ENCODE results near the gene ZNF276. TPM values are rescaled to one million over a fixed set of nuclear protein-coding genes. Genes with fewer than 3 reads are reported as not detected.

ZNF276 gene
- polyA plus RNA-seq, 3 donors = 2.2 to 54.5 (median 3.2) TPM

- DNase-seq = no peak
- Mint-ChIP-seq H3K27me3 (ENCODE audit: low read depth in 3 of 3) (peaks cover 0 to 1% (median 0%) of the 10 kb centered on the region in 3 donors), H3K36me3 (peaks cover 57 to 77% of the 10 kb centered on the region in 2 donors), H3K4me3 (no peak overlapping the region), H3K9me3 (no peaks in the 10 kb centered on the region), H3K4me1 (peaks cover 11% of the 10 kb centered on the region), H3K27ac (peak overlapping the region in 1 of 7 donors; percentile 59)
- no peak overlapping the region for H3K4me2 ChIP-seq (replicated peaks; ENCODE audit: extremely low read depth, low read length, poor library complexity, severe bottlenecking)
- H3K79me2 ChIP-seq (ENCODE audit: insufficient read depth, low read length) = no peaks in the 10 kb centered on the region
- H3K4me1 ChIP-seq (ENCODE audit: control insufficient read depth in 1 of 2, insufficient read depth in 2 of 2, low read length in 2 of 2) = peaks cover 9 to 13% of the 10 kb centered on the region in 2 donors
- no peak overlapping the region for H3K9ac ChIP-seq (ENCODE audit: insufficient read depth, low read length, poor library complexity, severe bottlenecking)
- WGBS (ENCODE audit: insufficient coverage) = 92% methylated on average over 14 of the region's 15 CpGs
- intact Hi-C loops (cut with micrococcal nuclease) = no loop called here
- no peaks in the 10 kb centered on the region for H3K9me3 ChIP-seq (replicated peaks in 1 of 2; ENCODE audit: control insufficient read depth in 1 of 2, insufficient read depth in 1 of 2, low read length in 2 of 2)
- no peak overlapping the region for H2AFZ ChIP-seq (ENCODE audit: insufficient read depth, low read depth, low read length, poor library complexity, severe bottlenecking)
- H3K27me3 ChIP-seq (ENCODE audit: control insufficient read depth in 2 of 2, insufficient read depth in 2 of 2, low read length in 2 of 2) = no peaks in the 10 kb centered on the region
- H3K4me3 ChIP-seq (replicated peaks in 1 of 3; ENCODE audit: low read depth in 2 of 3, low read length in 3 of 3) = no peak overlapping the region
- no peak for TF ChIP-seq CTCF (IDR thresholded peaks at IDR 0.05)
- peaks cover 20% of the 10 kb centered on the region for H4K20me1 ChIP-seq (ENCODE audit: insufficient read depth, low read length)
- no peak overlapping the region for H3K27ac ChIP-seq (ENCODE audit: low read depth in 1 of 2, low read length in 2 of 2)
- H3K36me3 ChIP-seq (replicated peaks in 1 of 2; ENCODE audit: control insufficient read depth in 1 of 2, insufficient read depth in 2 of 2, low read length in 2 of 2) = peaks cover 39 to 77% of the 10 kb centered on the region in 2 donors
Measured at GRCh38 chr16:89746043-89746442, 24.7 kb downstream of the ZNF276 start.

DNA sequence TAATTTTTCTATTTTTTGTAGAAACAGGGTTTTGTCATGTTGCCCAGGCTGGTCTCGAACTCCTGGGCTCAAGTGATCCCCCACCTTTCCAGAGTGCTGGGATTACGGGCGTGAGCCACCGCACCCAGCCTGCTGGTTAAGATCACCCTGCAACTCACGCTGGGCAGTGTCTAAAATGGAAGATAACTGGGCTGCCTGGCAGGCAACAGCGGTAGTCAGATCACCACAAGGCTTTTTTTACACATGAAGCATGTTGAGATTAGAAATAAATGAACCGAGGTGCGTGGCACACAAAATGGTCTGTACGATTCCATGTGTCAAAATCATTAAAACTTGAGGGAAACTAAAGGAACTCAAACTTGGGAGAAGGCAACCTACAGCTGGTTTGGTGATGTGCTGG is 26.7 kb downstream of the ZNF276 start:
- Histone ChIP-seq H3K4me3 (replicated peaks in 1 of 3; ENCODE audit: low read depth in 2 of 3, low read length in 3 of 3) (no peak overlapping the region), H3K27me3 (ENCODE audit: control insufficient read depth in 2 of 2, insufficient read depth in 2 of 2, low read length in 2 of 2) (no peaks in the 10 kb centered on the region), H3K27ac (ENCODE audit: low read depth in 1 of 2, low read length in 2 of 2) (no peak overlapping the region), H3K9me3 (replicated peaks in 1 of 2; ENCODE audit: control insufficient read depth in 1 of 2, insufficient read depth in 1 of 2, low read length in 2 of 2) (no peaks in the 10 kb centered on the region), H3K36me3 (replicated peaks in 1 of 2; ENCODE audit: control insufficient read depth in 1 of 2, insufficient read depth in 2 of 2, low read length in 2 of 2) (peaks cover 28 to 70% of the 10 kb centered on the region in 2 donors), H4K20me1 (ENCODE audit: insufficient read depth, low read length) (peaks cover 6% of the 10 kb centered on the region), H3K4me2 (replicated peaks; ENCODE audit: extremely low read depth, low read length, poor library complexity, severe bottlenecking) (no peak overlapping the region), H3K4me1 (ENCODE audit: control insufficient read depth in 1 of 2, insufficient read depth in 2 of 2, low read length in 2 of 2) (peaks cover 9 to 13% of the 10 kb centered on the region in 2 donors), H3K79me2 (ENCODE audit: insufficient read depth, low read length) (no peaks in the 10 kb centered on the region), H2AFZ (ENCODE audit: insufficient read depth, low read depth, low read length, poor library complexity, severe bottlenecking) (no peak overlapping the region), H3K9ac (ENCODE audit: insufficient read depth, low read length, poor library complexity, severe bottlenecking) (no peak overlapping the region)
- H3K4me1 Mint-ChIP-seq = peaks cover 11% of the 10 kb centered on the region
- DNase-seq = no peak
- H3K27me3 Mint-ChIP-seq (ENCODE audit: low read depth in 3 of 3) = peaks cover 0 to 1% (median 0%) of the 10 kb centered on the region in 3 donors
- no peak for TF ChIP-seq CTCF (IDR thresholded peaks at IDR 0.05)
- intact Hi-C loops (cut with micrococcal nuclease) = no loop called here
- H3K4me3 Mint-ChIP-seq = no peak overlapping the region
- WGBS (ENCODE audit: insufficient coverage) = 98% methylated on average over 8 of the region's 9 CpGs
- H3K27ac Mint-ChIP-seq = peak overlapping the region in 3 of 7 donors; percentile 12 to 56 (median 12)
- no peaks in the 10 kb centered on the region for H3K9me3 Mint-ChIP-seq
- peaks cover 56 to 79% of the 10 kb centered on the region in 2 donors for H3K36me3 Mint-ChIP-seq

Measured in CD14-positive monocyte (primary cell).